IPS DF 19.7 (cell line): ENCODE data around the gene AKAP17A.
"Not testable (repeated sequence)": the region's sequence is repeated elsewhere in the genome, so short reads cannot be mapped to it uniquely, and the experiment has no call there.

ENCODE experiments used
- DNase-seq: peaks from one replicate; pipeline ENCODE4 v3.0.0-alpha.2; 2013; ENCODE audit warnings: low read depth, low spot score

Gene AKAP17A, protein sequence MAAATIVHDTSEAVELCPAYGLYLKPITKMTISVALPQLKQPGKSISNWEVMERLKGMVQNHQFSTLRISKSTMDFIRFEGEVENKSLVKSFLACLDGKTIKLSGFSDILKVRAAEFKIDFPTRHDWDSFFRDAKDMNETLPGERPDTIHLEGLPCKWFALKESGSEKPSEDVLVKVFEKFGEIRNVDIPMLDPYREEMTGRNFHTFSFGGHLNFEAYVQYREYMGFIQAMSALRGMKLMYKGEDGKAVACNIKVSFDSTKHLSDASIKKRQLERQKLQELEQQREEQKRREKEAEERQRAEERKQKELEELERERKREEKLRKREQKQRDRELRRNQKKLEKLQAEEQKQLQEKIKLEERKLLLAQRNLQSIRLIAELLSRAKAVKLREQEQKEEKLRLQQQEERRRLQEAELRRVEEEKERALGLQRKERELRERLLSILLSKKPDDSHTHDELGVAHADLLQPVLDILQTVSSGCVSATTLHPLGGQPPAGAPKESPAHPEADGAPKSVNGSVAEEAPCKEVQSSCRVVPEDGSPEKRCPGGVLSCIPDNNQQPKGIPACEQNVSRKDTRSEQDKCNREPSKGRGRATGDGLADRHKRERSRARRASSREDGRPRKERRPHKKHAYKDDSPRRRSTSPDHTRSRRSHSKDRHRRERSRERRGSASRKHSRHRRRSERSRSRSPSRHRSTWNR

DNA sequence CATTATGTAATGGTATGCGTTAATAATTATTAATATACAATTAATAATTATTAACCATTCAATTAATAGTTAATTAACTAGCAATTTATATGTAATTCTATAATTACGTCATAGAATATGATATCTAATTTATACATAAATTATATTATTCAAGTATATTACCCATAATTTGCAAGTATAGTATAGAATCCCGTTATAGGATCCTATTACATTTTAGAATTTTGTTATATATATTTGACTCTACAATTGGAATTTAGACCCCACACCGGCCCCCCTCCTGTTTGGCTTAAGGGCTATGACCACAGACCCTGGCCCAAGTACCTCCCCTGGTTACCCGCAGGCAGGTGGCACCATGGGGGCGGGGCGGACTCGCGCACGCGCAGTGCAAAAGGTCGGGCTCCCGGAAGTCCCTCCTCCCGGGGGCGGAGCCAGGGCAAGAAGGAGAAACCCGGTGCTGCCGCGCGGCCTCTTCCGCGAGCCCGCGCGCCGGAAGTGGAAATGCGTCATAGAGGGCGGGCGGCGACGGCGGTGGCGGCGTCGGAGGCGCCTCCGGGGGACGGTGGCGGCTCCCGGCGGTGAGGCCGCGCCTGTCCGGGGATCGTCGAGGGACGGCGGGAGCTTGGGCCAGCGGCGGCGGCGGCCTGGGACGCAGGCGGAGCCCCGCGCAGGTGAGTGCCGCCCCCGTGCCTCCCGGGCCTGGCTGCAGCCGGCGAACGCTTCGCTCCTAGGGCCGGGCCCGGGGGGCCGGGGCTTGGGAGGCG lies at the start of gene AKAP17A:
Gene AKAP17A, plus strand, starts transcription at position 503 of the 761 bp plus-strand sequence. CDS start 1,859 bp downstream, outside the sequence.
- peak; percentile 64 for DNase-seq

DNA sequence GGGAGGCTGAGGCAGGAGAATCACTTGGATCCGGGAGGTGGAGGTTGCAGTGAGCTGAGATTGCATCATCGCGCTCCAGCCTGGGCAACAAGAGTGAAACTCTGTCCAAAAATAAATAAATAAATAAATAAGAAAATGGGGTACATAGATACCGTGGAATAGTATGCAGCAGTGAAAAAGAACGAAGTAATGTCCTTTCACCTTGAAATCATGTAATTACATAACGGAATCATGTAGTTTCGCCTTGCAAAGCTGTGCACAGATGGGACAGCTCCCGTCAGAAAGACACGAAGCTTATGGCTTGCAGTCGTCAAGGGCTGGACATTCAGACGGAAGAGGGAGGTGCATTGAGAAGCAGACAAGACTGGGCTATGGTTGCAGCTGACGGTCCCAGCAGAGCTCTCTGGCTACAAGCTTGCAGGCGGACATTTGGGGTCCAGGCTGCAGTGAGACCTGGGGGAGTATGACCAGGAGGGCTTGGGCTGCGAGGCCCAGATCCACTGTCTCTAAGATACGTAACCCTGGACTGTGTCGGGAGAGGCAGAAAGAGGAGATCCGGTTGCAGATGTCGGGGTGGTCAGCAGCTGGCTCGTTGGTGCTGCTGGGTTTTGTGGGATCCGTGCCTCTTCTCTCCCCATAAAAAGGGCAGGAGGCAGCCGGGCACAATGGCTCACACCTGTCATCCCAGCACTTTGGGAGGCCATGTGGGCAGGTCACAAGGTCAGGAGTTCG lies 48.2 kb upstream of the AKAP17A start:
- no peak for DNase-seq

DNA sequence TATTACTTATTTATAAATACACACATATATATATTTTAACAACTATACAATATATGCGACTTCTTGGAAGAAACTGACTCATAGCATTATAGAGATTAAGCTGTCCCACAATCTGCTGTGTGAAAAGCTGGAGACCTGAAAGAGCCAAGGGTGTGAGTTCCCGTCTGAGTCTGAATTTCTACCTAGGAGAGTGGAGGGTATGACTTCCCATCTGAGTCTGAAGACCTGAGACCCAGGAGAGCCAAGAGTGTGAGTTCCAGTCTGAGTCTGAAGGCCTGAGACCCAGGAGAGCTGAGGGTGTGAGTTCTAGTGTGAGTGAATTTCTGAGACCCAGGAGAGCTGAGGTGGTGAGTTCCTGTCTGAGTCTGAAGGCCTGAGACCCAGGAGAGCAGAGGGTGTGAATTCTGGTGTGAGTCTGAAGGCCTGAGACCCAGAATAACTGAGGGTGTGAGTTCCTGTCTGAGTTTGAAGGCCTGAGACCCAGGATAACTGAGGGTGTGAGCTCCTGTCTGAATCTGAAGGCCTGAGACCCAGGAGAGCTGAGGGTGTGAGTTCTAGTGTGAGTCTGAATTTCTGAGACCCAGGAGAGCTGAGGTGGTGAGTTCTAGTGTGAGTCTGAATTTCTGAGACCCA lies 45.5 kb upstream of the AKAP17A start:
- no peak for DNase-seq

DNA sequence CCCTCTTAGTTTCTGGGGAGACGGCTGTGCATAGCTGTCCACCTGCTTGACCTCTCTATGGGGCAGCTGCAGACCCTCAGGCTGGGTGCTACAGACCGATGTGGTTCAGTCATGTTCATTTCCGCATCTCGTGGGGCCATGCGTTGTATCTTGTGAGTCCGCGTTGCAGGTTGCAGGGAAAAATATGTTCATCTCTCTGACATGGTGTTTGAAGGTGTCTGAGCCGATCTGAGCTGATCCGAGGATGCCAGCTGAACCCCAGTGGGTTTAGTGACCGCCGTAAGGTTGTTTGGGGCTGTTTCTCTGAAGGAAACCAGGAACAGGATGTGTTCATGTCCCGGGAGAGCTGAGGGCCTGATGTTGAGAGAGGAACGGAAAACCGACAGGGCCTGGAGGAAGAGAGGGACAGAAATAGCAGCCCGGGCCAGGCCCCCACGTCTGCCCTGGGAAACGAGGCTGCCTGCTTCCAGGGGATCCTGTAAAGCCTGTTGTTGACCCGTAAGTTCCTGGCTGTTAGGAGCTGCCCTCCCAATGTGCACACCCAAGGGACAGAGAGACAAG lies 44.6 kb upstream of the AKAP17A start:
- DNase-seq: no peak

DNA sequence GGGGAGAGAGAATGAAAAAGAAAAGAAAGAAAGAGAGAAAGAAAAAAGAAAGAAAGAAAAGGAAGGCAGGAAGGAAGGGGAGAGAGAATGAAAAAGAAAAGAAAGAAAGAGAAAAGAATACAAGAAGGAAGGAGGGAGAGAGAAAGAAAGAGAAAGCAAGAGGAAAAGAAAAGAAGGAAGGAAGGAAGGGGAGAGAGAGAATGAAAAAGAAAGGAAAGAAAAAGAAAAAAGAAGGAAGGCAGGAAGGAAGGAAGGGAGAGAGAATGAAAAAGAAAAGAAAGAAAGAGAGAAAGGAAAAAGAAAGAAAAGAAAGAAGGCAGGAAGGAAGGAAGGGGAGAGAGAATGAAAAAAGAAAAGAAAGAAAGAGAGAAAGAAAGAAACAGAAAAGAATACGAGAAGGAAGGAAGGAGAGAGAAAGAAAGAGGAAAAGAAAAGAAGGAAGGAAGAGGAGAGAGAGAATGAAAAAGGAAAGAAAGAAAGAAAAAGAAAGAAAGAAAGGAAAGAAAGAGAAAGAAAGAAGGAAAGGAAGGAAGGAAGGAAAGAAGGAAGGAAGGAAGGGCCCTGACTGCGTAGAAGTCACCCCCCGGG lies 39.4 kb upstream of the AKAP17A start:
- no peak for DNase-seq

DNA sequence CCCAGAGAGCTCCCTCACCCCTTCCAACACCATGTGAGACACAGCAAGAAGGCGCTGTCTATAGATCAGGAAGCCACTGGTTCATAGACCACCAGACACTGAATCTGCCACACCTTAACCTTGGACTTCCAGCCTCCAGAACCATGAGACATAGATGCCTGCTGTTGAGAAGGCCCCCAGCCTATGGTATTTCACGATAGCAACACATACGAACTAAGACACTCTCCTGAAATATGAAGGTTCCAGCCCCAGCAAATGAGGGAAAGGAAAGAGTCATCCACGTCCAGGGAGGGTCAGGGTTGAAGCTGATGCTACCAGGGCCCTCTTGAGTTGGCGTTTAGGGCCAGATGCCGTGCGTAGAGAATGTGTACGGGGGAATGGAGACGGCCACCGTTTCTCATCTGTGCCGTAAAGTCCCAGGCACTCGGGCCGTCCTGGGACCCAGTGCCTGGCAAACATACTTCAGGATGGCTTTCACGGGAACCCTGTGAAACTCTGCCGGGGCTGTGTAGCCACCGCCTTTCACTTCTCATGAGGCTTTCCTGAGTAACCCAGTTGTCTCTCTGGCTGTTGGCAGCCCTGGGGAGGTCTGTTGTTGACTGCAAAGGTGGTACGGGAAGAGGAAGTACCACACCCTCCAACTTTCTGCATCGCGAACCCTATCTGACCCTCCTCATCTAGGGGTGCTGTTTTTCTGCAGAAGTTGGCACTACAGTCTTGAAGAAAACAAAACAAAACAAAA lies 36.8 kb upstream of the AKAP17A start:
- DNase-seq: no peak

DNA sequence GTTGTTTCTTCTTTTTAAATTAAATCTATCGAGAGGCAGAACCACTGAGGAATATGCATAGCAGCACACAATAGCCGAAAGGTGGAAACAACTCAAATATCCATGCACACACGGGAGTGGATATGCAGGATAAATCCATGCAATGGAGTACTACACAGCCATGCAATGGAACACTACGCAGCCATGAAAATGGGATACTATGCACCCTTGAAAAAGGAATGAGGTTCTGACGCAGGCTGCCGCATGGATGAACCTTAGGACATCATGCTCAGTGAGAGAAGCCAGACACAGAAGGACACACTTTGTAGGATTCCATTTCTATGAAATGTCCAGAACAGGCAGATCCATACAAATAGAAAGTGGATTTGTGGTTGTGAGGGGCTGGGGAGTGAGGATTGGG lies 36.0 kb upstream of the AKAP17A start:
- no peak for DNase-seq

DNA sequence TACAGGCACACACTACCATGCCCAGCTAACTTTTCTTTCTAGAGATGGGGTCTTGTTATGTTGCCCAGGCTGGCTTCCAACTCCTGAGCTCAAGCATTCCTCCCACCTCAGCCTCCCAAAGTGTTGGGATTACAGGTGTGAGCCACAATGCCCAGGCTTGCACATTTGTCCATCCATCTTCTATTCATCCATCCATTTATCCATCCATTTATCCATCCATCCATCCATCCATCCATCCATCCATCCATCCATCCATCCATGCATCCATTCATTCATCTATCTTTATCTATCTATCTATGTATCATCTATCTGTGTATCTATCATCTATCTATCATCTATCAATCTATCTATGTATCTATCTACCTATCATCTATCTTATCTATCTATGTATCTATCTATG lies 34.0 kb upstream of the AKAP17A start:
- not testable (repeated sequence) for DNase-seq

DNA sequence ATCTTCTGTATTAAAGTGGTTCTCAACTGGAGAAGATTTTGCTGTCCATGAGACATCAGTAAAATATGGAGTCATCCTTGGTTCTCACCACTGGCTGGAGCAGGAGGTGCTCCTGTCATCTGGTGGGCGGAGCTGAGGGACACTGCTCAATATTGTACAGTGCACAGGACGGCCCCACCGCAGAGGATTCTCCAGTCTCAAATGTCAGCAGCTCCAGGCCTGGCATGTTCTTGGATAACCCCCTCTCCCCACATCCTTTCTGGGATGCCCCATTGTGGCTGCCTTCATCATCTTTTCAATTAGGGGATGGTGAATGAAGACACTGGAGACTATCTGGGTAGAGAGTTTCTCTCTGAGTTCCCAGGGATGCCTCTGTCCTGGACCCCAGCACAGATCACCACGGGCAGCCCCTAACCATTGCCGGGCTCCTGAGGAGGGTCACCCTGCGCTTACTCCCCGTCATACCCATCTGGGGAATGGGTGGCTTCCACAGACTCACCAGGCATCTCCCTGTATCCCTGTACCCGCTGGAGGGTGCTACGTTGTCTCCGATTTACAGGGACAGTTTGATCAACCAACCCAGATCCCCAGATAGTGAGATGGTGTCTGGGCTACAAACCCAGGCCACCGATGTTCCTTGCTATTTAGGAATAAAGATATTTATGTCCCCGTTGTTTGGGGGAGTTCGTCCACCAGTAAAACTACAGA lies 32.5 kb upstream of the AKAP17A start:
- no peak for DNase-seq

DNA sequence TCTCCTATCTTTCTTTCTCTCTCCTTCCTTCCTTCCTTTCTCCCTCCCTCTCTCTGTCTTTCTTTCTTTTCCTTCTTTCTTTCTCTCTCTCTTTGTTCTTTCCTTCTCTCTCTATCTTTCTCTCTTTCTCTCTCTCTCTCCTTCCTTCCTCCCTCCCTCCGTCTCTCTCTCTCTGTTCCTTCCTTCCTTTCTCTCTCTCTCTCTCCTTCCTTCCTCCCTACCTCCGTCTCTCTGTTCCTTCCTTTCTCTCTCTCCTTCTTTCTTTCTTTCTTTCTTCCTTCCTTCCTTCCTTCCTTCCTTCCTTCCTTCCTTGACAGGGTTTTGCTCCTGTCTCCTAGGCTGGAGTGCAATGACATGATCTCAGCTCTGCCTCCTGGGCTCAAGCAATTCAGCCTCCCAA lies 30.2 kb upstream of the AKAP17A start:
- no peak for DNase-seq

DNA sequence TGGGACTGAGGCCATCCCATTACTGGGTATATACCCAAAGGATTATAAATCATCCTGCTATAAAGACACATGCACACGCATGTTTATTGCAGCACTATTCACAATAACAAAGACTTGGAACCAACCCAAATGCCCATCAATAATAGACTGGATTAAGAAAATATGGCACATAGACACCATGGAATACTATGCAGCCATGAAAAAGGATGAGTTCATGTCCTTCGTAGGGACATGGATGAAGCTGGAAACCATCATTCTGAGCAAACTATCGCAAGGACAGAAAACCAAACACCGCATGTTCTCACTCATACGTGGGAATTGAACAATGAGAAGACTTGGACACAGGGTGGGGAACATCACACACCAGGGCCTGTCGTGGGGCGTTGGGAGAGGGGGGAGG lies 27.3 kb upstream of the AKAP17A start:
- not testable (repeated sequence) for DNase-seq

DNA sequence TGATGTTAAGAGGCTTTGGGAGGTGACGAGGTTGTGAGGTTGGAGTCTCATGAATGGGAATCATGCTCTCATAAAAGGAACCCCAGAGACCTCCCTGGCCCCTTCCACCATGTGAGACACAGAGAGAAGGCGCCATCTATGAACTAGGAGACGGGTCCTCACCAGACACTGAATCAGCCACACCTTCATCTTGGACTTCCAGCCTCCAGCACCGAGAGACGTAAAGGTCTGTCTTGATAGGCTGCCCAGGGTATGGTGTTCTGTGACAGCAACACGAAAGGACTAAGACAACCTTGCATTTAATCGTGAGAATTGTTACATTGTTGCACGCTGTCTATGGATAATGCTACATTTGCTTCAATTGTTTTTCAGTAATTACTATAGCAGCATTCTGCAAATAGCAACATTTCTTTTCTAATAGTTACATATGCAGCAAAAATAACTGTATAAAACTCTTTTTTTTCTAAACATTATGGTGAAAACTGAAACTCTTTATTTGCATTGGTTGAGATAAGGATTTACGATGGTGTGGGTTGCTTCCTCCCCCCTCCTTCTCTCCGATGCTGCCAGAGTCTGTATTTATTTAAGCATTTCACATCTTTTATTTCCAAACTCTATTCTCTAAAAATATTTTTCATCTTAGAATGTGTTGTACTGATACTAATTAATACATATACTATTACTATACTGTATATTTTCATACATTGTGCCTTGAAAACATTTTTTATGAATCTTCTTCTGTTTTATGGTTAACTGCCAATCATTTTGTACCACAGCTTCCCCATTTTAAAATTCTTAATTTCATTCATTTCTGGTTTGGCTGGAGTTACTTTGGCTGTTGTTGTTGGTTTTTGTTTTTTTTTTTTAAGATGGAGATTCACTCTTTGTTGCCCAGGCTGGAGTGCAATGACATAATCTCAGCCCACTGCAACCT lies 26.4 kb upstream of the AKAP17A start:
- no peak for DNase-seq

DNA sequence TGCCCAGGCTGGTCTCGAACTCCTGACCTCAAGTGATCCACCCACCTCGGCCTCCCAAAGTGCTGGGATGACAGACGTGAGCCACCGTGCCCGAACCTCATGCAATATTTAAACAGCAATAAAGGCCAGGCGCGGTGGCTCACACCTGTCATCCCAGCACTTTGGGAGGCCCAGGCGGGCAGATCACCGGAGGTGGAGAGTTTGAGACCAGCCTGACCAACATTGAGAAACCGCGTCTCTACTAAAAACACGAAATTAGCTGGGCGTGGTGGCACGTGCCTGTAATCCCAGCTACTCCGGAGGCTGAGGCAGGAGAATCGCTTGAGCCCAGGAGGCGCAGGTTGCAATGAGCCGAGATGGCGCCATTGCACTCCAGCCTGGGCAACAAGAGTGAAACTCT lies 17.2 kb upstream of the AKAP17A start:
- not testable (repeated sequence) for DNase-seq

DNA sequence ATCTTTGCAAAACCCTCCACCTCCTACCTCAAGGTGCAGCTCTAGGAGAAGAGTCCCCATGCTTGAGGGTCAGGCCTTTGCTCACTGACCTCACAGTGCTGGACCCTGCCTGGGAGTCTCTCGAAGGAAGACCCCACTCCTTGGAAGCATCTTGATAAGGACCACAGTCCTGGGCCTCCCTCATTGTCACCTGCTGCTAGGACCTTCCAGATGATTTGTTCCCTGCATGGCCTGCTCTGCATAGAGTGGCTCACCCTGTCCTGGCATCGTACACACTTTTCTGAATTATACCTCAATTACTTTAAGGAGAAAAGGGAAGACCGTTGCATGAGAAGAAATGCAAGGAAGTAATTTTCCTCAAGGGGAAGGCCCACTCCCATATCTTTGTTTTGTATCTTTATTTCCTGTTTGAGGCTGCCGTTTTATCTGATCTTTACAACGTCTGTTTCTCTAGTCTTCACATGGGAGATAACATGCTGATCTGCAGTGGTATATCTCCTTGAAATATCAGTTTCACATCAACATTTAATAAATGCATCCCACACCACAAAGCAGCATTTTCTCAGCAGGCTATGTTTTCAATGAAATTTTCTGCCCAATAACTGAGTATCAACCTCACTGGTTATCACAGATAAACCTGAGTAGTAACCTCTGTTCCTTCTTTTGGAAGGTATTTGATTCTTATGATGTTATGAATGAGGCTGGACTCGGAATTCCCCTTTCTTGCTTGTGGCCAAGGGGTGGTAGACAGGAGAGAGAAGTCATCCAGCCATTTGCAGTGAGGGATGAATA lies 15.0 kb upstream of the AKAP17A start:
- no peak for DNase-seq

DNA sequence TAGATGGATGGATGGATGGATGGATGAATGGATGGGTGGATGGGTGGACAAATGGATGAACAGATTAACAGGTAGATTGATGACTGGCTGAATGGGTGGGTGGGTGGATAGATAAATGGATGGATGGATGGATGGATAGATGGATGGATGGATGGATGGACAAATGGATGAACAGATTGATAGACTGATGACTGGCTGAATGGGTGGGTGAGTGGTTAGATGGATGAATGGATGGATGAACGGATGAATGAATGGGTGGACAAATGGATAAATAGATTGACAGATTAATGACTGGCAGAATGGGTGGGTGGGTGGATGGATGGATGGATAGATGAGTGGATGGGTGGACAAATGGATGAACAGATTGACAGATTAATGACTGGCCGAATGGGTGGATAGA lies 13.6 kb upstream of the AKAP17A start:
- DNase-seq: no peak

DNA sequence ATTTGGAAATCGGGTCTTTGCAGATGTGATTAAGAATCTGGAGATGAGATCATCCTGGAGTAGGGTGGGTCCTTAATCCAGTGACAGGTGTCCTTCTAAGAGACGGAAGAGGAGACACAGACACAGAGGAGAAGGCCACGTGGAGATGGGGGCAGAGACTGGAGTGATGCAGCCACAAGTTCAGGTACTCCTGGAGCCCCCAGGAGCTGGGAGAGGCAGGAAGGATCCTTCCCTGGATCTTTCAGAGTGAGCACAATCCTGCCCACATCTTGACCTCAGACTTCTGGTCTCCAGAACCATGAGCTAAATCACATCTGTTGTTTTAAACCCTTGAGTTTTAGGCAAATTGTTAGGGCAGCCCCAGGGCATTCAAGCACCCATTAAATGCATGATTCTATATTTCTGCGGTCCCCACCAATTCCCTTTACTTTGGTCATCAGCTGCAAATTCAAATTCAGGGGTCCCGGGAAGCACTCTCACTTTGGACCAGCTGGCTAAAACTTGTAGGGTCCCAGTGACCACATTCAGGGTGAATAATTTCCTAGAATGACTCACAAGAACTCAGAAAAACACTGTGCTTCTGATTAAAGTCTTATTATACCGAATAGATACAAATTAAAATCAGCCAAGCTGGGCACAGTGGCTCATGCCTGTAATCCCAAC lies 12.8 kb upstream of the AKAP17A start:
- no peak for DNase-seq

DNA sequence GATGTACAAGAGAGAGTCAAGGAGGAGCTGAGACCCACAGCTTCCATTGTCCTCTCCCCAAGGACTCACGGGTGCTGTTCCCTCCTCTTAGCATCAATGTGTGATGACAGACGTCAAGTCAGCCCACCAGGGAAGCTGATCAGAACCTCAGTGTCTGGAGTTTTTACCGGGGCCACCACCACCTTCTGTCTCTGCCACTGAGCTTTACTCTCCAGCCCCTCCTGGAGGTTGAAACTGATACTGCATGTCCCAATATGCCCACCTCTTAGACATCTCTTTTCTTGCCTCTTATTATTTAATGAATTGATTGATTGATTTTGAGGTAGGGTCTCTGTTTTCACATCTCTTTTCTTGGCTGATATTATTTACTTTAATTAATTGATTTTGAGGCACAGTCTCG lies 10.3 kb upstream of the AKAP17A start:
- DNase-seq: no peak
